Peyer's patch (tissue), 4 donors: Measurements from ENCODE around the gene TBX1. TPM values are rescaled to one million over a fixed set of nuclear protein-coding genes. Genes with fewer than 3 reads are reported as not detected.

Source experiments
- DNase-seq, 3 donors: peaks; one replicate each; pipeline ENCODE4 v3.0.0-alpha.2; 2017 to 2019
- H3K27ac ChIP-seq, 4 donors: fragments of 200-600 bp; sonication (generic); one replicate each; pipeline ENCODE4 v1.5.1; 2016 to 2019
- H3K27me3 ChIP-seq, 2 donors: fragments of 200-600 bp; sonication (generic); one replicate each; pipeline ENCODE4 v1.5.1; 2019
- H3K36me3 ChIP-seq, 3 donors: fragments of 200-600 bp; sonication (generic); one replicate each; pipeline ENCODE4 v1.5.1; 2016 to 2019
- H3K4me1 ChIP-seq, 4 donors: fragments of 200-600 bp; sonication (generic); one replicate each; pipeline ENCODE4 v1.5.1; 2016 to 2019
- H3K4me3 ChIP-seq, 4 donors: fragments of 200-600 bp; sonication (generic); 1 replicate in 3 of 4; 2 replicates in 1 of 4; pipeline ENCODE4 v1.5.1; 2016 to 2019; ENCODE audit warnings: mild to moderate bottlenecking in 1 of 4
- H3K9me3 ChIP-seq, 4 donors: fragments of 200-600 bp; sonication (generic); one replicate each; pipeline ENCODE4 v1.5.1; 2016 to 2019; ENCODE audit warnings: mild to moderate bottlenecking in 1 of 4
- POLR2A ChIP-seq, 2 donors: fragments of 450-650 bp; IDR thresholded peaks; one replicate each; pipeline ENCODE4 v1.5.1; 2017; ENCODE audit warnings: antibody characterized with exemption in 2 of 2, mild to moderate bottlenecking in 2 of 2, moderate library complexity in 2 of 2
- total RNA-seq, 4 donors: library from RNA; depleted of rRNA; stranded (reverse); fragments of >200 nt; gene quantifications; one replicate each; pipeline ENCODE4 v1.1.0, GENCODE V29; 2016
- TF ChIP-seq, protein P1 (sequence below), 6 experiments: fragments of 450-650 bp in 4 of 6; fragments of 200-600 bp in 2 of 6; sonication (generic) in 1 of 6; IDR thresholded peaks; one replicate each; pipeline ENCODE4 v1.5.1; 2017 to 2019; ENCODE audit warnings: antibody characterized with exemption in 6 of 6, mild to moderate bottlenecking in 3 of 6, moderate library complexity in 1 of 6

The TBX1 gene
- total RNA-seq, 4 donors from 2014 or later = 0.70 to 4.1 (median 1.1) TPM; not detected in 1

DNA sequence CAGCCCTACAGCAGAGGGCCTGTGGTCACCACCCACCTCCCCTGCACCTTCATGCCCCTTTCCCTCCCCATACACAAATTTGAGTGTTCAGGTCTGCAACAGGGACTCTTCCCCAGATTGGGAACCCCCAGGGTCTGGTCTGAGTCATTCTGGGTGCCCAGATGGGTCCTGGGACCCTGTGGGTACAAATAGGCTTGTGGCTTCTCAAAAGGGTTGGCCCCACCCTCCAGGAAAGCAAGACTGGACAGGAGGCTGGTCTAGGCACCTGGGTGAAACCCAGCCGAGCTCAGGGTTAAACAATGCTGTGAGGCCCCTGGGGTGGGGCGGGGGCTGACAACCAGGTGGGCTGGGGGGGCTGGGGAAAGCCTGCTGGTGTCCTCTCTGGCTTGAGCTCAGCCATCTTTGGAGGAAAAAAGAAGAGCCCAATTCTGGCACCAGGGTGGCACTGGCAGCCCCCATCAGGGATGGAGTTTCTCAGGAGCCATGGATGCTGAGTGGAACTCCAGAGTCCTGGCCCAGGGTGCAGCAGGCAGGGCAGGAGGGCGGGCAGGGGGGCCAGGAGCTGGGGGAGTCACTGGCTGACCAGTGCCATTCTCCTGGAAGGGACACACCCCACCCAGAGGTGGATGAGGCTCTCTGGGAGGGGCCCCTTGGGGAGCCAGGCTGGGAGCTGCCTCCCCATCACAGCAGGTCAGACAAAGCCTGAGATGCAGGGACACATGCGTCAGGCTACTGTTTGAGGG lies 45.2 kb upstream of the TBX1 start:
- no peak overlapping the region for H3K27ac ChIP-seq
- H3K27me3 ChIP-seq = peaks cover 0 to 21% of the 10 kb centered on the region in 2 donors
- H3K36me3 ChIP-seq = no peaks in the 10 kb centered on the region
- TF ChIP-seq, protein P1, sequence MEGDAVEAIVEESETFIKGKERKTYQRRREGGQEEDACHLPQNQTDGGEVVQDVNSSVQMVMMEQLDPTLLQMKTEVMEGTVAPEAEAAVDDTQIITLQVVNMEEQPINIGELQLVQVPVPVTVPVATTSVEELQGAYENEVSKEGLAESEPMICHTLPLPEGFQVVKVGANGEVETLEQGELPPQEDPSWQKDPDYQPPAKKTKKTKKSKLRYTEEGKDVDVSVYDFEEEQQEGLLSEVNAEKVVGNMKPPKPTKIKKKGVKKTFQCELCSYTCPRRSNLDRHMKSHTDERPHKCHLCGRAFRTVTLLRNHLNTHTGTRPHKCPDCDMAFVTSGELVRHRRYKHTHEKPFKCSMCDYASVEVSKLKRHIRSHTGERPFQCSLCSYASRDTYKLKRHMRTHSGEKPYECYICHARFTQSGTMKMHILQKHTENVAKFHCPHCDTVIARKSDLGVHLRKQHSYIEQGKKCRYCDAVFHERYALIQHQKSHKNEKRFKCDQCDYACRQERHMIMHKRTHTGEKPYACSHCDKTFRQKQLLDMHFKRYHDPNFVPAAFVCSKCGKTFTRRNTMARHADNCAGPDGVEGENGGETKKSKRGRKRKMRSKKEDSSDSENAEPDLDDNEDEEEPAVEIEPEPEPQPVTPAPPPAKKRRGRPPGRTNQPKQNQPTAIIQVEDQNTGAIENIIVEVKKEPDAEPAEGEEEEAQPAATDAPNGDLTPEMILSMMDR (IDR thresholded peaks at IDR 0.05) = no peak
- TF ChIP-seq POLR2A (IDR thresholded peaks at IDR 0.05) = no peak
- H3K4me1 ChIP-seq = peaks cover 4 to 32% (median 9%) of the 10 kb centered on the region in 4 donors
- no peak for DNase-seq
- peak overlapping the region in 3 of 4 donors; percentile 52 to 70 (median 65) for H3K4me3 ChIP-seq
- H3K9me3 ChIP-seq = no peaks in the 10 kb centered on the region

DNA sequence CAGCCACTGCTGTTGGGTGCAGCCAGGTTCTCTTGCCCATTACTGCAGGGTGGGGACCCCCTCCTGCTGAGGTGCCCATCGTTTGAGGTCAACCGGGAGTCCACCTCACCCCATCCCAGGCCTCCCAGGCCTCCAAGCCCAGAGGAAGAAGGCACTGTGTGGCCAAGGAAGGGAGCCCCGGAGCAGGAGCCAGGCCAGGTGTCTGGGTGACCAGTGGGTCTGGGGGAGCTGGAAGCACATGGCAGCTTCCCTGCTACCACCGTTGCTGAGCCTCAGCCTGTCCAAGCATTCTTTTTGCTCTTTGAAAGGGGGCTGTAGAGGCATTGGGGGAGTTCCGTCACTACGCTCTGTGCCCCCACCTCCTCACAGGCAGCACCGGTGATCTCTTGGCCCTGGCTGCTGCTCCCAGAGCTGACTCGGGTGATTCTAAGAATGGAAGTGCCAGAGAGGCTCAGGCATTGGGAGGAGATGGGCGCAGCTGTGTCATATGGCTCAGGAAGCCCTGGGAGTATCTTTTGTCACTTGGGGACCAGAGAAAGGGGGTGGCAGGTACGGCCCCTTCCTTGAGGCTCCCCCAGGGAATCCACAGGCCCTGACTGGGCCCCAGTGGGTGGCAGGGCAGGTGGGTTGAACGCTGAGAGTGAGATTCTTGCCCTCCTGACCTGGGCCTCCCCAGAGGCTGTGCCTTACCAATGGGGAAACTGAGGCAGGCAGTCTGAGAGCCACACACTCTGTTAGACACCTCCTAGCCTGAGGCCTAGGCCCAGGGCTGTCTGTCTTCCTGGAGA lies 44.3 kb upstream of the TBX1 start:
- H3K27me3 ChIP-seq = peaks cover 0 to 21% of the 10 kb centered on the region in 2 donors
- H3K27ac ChIP-seq = no peak overlapping the region
- H3K9me3 ChIP-seq = no peaks in the 10 kb centered on the region
- no peaks in the 10 kb centered on the region for H3K36me3 ChIP-seq
- no peak overlapping the region for H3K4me3 ChIP-seq
- DNase-seq = no peak
- H3K4me1 ChIP-seq = peaks cover 4 to 32% (median 9%) of the 10 kb centered on the region in 4 donors
- no peak for TF ChIP-seq POLR2A (IDR thresholded peaks at IDR 0.05)
- TF ChIP-seq, protein P1 (IDR thresholded peaks at IDR 0.05) = no peak

DNA sequence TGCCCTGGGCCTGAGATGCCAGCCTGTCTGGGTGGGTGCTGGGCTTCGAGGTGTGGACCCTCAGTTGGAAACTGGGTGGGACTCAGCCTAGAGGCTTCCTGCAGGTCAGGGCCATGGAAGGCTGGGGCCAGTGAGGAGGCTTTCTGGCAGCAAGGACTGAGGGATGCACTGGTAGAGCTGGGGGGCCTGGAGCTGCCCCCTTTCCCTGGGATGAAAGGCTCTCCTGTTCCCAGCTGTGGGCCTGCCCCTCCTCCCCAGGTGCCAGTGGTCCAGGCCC lies 43.8 kb upstream of the TBX1 start:
- peaks cover 0 to 21% of the 10 kb centered on the region in 2 donors for H3K27me3 ChIP-seq
- no peaks in the 10 kb centered on the region for H3K36me3 ChIP-seq
- no peak for TF ChIP-seq POLR2A (IDR thresholded peaks at IDR 0.05)
- TF ChIP-seq, protein P1 (IDR thresholded peaks at IDR 0.05) = no peak
- no peak overlapping the region for H3K27ac ChIP-seq
- peaks cover 4 to 32% (median 9%) of the 10 kb centered on the region in 4 donors for H3K4me1 ChIP-seq
- H3K4me3 ChIP-seq = no peak overlapping the region
- no peaks in the 10 kb centered on the region for H3K9me3 ChIP-seq
- no peak for DNase-seq

DNA sequence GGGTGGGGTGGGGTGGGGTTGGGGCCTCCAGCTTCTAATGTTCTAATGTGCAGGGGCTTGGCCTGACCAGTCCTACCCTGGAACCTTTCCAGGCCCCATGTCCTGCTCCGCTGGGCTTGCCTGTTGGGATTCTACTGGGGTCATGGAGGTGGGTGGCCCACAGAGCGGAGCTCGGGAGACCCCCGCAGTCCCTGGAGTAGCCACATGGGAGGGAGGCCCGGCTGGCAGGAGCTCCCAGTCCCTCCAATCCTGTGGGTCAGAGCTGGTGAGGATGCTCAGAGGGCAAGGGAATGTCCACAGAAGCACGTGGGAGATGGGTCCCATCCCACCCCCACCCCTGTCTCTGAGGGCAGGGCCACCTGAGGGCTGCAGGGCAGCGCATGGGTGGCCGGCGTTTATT lies 43.4 kb upstream of the TBX1 start:
- TF ChIP-seq, protein P1 (IDR thresholded peaks at IDR 0.05) = no peak
- TF ChIP-seq POLR2A (IDR thresholded peaks at IDR 0.05) = no peak
- DNase-seq = no peak
- Histone ChIP-seq H3K27me3 (peaks cover 0 to 21% of the 10 kb centered on the region in 2 donors), H3K36me3 (no peaks in the 10 kb centered on the region), H3K27ac (no peak overlapping the region), H3K4me3 (no peak overlapping the region), H3K9me3 (no peaks in the 10 kb centered on the region), H3K4me1 (peaks cover 4 to 32% (median 9%) of the 10 kb centered on the region in 4 donors)

DNA sequence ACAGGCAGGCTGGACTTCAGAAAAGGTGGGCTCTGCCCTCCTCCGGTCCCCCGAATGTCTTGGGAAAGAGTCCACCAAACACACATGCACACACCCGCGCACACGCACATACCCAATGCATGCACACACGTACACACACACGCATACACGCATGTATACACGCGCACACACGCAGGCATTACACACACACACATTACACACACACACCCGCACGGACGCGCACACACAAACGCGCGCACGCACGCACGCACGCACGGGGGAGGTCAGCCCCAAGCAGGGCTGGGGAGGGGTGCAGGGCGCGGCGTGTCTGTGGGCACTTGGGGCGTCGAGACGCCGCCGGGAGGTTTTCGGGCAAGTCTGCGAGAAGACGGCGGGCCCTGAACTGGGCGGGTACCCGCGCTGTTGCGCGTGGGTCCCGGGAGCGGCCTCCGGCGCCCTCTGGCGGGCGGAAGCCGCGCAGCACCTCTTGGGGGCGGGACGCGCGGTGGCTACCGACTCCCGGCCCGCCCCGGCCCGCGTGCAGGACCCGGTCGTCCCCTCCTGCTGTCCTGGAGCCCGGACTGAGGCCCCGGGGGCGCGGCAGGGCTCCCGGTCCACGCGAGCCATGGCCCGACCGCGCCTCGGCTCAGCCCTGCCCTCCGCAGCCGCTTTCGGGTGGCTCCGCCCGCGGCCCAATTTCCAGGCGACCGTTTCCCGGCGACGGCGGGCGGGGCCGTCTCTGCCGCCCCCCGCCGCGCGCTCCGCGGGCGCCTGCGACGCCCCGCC lies 42.7 kb upstream of the TBX1 start:
- DNase-seq = peak; percentile 57 to 84 (median 82)
- H3K36me3 ChIP-seq = no peaks in the 10 kb centered on the region
- H3K4me1 ChIP-seq = peaks cover 4 to 35% (median 9%) of the 10 kb centered on the region in 4 donors
- H3K27ac ChIP-seq = peak overlapping the region in 3 of 4 donors; percentile 10 to 35 (median 25)
- TF ChIP-seq POLR2A (IDR thresholded peaks at IDR 0.05) = no peak
- TF ChIP-seq, protein P1 (IDR thresholded peaks at IDR 0.05) = peak; percentile 89 to 97 (median 93)
- H3K4me3 ChIP-seq = peak overlapping the region; percentile 48 to 73 (median 65)
- no peaks in the 10 kb centered on the region for H3K9me3 ChIP-seq
- H3K27me3 ChIP-seq = peaks cover 0 to 22% of the 10 kb centered on the region in 2 donors
